Measurements from ENCODE around the gene CFAP69.

- TF ChIP-seq CTCF (IDR thresholded peaks at IDR 0.05): no peak
- no peak for TF ChIP-seq POLR2A (IDR thresholded peaks at IDR 0.05)
Observed at GRCh38 chr7:90250601-90251303, 5.8 kb downstream of the CFAP69 start.
